HL-60 (cell line): Measurements from ENCODE around the gene C11orf42.

ENCODE experiments used
- DNase-seq, 2 experiments: peaks; one replicate each; pipeline ENCODE4 v3.0.0-alpha.2; 2010 to 2020; ENCODE audit warnings: low read depth in 1 of 2, low spot score in 1 of 2
- H3K27ac ChIP-seq: fragments of 250-450 bp; sonication (Bioruptor Pico); replicated peaks from 2 replicates; pipeline ENCODE4 v1.5.1; 2020; ENCODE audit warnings: mild to moderate bottlenecking, moderate library complexity
- H3K27me3 ChIP-seq: fragments of 250-450 bp; sonication (Bioruptor Pico); 2 replicates; pipeline ENCODE4 v1.5.1; 2021; ENCODE audit warnings: mild to moderate bottlenecking, moderate library complexity; ENCODE audit not compliant: insufficient read depth, poor library complexity, severe bottlenecking
- H3K4me3 ChIP-seq: replicated peaks from 2 replicates; pipeline ENCODE4 v1.5.1; 2011; ENCODE audit warnings: mild to moderate bottlenecking, control low read depth, low read length; ENCODE audit not compliant: insufficient read depth
- CTCF ChIP-seq: IDR thresholded peaks from one replicate; pipeline ENCODE4 v1.5.1; 2011; ENCODE audit warnings: low read length, control low read depth, inconsistent platforms; ENCODE audit not compliant: insufficient read depth
- GABPA ChIP-seq: IDR thresholded peaks from 2 replicates; pipeline ENCODE4 v1.6.1; 2012; ENCODE audit warnings: low read depth
- POLR2AphosphoS5 ChIP-seq: IDR thresholded peaks from 2 replicates; pipeline ENCODE4 v1.6.1; 2012; ENCODE audit warnings: low read depth
- REST ChIP-seq: IDR thresholded peaks from 2 replicates; pipeline ENCODE4 v1.6.1; 2012; ENCODE audit warnings: low read depth; ENCODE audit not compliant: insufficient replicate concordance
- SPI1 ChIP-seq: IDR thresholded peaks from 2 replicates; pipeline ENCODE4 v1.6.1; 2012; ENCODE audit warnings: low read depth, mild to moderate bottlenecking, borderline replicate concordance

The C11orf42 gene

GRCh38 chr11:6216501-6216900 is 11.1 kb downstream of the C11orf42 start:
- no peaks in the 10 kb centered on the region for H3K27me3 ChIP-seq
- H3K27ac ChIP-seq = no peak overlapping the region
- H3K4me3 ChIP-seq = no peak overlapping the region
- DNase-seq = no peak
- TF ChIP-seq SPI1 (no peak), REST (no peak), GABPA (no peak), CTCF (no peak), POLR2AphosphoS5 (no peak)

GRCh38 chr11:6217722-6218121 is 12.4 kb downstream of the C11orf42 start:
- Histone ChIP-seq H3K27me3 (no peaks in the 10 kb centered on the region), H3K4me3 (no peak overlapping the region), H3K27ac (no peak overlapping the region)
- TF ChIP-seq POLR2AphosphoS5 = no peak
- DNase-seq = no peak

- H3K27ac ChIP-seq = no peak overlapping the region
- DNase-seq = no peak
- no peak overlapping the region for H3K4me3 ChIP-seq
- H3K27me3 ChIP-seq = no peaks in the 10 kb centered on the region
- TF ChIP-seq CTCF = no peak
- no peak for TF ChIP-seq GABPA
- no peak for TF ChIP-seq POLR2AphosphoS5
- no peak for TF ChIP-seq SPI1
- TF ChIP-seq REST = no peak
Observed at GRCh38 chr11:6219359-6219758, 14.0 kb downstream of the C11orf42 start.

- DNase-seq = no peak
- no peak overlapping the region for H3K27ac ChIP-seq
- no peak overlapping the region for H3K4me3 ChIP-seq
- no peak for TF ChIP-seq POLR2AphosphoS5
- TF ChIP-seq REST = no peak
- TF ChIP-seq GABPA = no peak
- TF ChIP-seq CTCF = no peak
- TF ChIP-seq SPI1 = no peak
- H3K27me3 ChIP-seq = no peaks in the 10 kb centered on the region
Observed at GRCh38 chr11:6223854-6224253, 18.5 kb downstream of the C11orf42 start.
